Measurements from ENCODE around the gene C22orf42. TPM values are rescaled to one million over a fixed set of nuclear protein-coding genes. Genes with fewer than 3 reads are reported as not detected.

C22orf42 gene
- polyA plus RNA-seq, 1 donor (not counting 4 experiments of a cell fraction or from before 2014, with no cell fraction given) = not detected

DNA sequence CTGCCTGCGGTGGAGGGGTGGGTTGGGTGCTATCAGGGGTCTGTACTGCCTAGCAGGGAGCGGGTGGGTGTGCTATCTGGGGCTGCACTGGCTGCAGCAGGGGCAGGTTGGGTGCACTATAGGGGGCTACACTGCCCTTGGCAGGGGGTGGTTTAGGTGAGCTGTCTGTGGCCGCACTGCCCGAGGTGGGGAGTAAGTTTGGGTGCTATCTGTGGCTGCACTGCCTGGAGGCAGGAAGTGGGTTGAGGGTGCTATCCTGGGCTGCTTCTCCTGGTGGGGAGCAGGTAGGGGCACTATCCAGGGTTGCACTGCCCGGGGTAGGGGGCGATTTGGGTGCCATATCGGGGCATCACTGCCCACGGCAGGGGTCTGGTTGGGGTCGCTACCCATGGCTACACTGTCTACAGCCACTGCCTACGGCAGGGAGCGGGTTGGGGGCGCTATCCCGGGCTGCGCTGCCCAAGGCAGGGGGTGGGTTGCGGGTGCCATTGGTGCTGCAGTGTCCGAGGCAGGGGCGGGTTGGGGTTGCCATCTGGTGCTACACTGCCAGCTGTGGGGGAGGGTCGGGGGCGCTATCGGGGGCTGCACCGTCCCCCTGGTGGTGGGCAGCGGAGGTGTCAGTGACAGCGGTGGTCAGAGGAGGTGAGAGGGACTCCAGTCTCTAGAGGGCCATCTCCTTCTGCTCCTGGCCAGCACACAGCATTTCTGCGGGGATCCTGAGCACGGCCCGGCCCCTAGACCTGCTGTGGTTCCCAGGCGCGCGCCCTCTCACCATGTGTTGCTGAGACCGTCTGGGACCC, 47.1 kb upstream of the C22orf42 start:
- Histone ChIP-seq H3K4me1 (ENCODE audit: control insufficient read depth, extremely low read depth, insufficient read depth, low read length) (no peaks in the 10 kb centered on the region), H3K79me2 (ENCODE audit: control insufficient read depth, insufficient read depth, low read length) (no peaks in the 10 kb centered on the region), H3K27ac (ENCODE audit: control insufficient read depth, insufficient read depth, low read length) (no peak overlapping the region), H3K9me3 (ENCODE audit: control insufficient read depth, low read depth, low read length) (no peaks in the 10 kb centered on the region), H3K4me3 (ENCODE audit: control insufficient read depth in 2 of 3, extremely low read depth in 1 of 3, insufficient read depth in 2 of 3, low read depth in 1 of 3, low read length in 3 of 3) (no peak overlapping the region), H3K4me2 (ENCODE audit: control insufficient read depth, extremely low read depth, insufficient read depth, low read depth, low read length) (no peak overlapping the region), H3K9me1 (ENCODE audit: control insufficient read depth, extremely low read depth, insufficient read depth, low read length) (no peaks in the 10 kb centered on the region), H4K20me1 (ENCODE audit: control insufficient read depth, extremely low read depth, insufficient read depth, low read length) (no peaks in the 10 kb centered on the region), H3K36me3 (ENCODE audit: control insufficient read depth in 2 of 2, extremely low read depth in 1 of 2, insufficient read depth in 2 of 2, low read length in 2 of 2) (no peaks in the 10 kb centered on the region), H3K27me3 (ENCODE audit: control insufficient read depth, extremely low read depth, insufficient read depth, low read length) (peaks cover 16% of the 10 kb centered on the region), H2AFZ (ENCODE audit: control insufficient read depth, low read length) (no peak overlapping the region), H3K9ac (ENCODE audit: control insufficient read depth, extremely low read depth, insufficient read depth, low read length) (no peak overlapping the region)
- DNase-seq (ENCODE audit: low read depth, low spot score) = no peak
- dilution Hi-C loops (cut with MboI; ENCODE audit: extremely low pct_ligation_motif_present, low sequenced_read_pairs) = no loop called here
- FAIRE-seq = no peak
- TF ChIP-seq, protein P1, sequence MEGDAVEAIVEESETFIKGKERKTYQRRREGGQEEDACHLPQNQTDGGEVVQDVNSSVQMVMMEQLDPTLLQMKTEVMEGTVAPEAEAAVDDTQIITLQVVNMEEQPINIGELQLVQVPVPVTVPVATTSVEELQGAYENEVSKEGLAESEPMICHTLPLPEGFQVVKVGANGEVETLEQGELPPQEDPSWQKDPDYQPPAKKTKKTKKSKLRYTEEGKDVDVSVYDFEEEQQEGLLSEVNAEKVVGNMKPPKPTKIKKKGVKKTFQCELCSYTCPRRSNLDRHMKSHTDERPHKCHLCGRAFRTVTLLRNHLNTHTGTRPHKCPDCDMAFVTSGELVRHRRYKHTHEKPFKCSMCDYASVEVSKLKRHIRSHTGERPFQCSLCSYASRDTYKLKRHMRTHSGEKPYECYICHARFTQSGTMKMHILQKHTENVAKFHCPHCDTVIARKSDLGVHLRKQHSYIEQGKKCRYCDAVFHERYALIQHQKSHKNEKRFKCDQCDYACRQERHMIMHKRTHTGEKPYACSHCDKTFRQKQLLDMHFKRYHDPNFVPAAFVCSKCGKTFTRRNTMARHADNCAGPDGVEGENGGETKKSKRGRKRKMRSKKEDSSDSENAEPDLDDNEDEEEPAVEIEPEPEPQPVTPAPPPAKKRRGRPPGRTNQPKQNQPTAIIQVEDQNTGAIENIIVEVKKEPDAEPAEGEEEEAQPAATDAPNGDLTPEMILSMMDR (optimal IDR thresholded peaks at IDR 0.05 in 1 of 3, IDR thresholded peaks at IDR 0.05 in 1 of 3, conservative IDR thresholded peaks at IDR 0.05 in 1 of 3; ENCODE audit: extremely low read depth in 1 of 3, insufficient read depth in 2 of 3, low read length in 3 of 3) = no peak
- TF ChIP-seq EZH2 (IDR thresholded peaks at IDR 0.05; ENCODE audit: low read length) = no peak

DNA sequence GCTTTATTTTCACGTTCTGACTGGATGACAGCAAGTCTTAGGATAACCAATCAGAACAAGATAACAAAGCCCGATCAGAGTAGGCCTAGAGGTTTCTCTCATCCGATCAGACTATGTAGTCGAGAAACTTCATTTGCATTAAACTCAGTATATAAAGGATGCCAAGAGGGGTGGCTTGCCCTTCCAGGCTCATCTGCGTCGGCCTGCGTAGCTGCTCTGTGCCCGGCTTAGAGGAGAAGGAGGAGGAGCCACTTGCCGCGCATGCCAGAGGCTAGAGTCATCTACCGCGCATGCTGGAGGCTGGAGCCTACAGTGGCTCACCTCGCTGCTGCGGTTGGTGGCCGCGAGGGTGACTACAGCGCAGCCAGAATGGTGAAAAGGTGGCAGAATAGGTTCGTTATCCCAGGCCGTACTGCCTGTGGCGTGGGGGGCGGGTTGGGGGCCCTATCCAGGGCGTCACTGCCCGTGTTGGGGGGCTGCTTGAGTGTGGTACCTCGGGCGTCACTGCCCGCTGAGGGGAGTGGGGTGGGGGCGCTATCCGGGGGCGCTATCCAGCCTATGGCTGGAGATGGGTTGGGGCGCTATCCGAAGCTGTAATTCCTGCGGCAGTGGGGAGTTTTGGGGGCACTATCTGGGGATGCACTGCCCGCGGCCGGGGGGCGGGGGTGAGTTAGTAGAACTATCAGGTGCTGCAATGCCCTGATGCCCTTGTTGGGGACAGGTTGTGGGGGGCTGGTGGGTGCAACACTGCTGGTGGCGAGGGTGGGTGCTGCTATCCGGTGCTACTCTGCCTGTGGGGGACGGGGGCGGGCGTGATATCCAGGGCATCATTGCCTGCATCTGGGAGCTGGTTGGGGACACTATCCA, 46.0 kb upstream of the C22orf42 start, which contains the start of gene RFPL2:
Gene RFPL2, minus strand, starts transcription at position 218 of the 867 bp plus-strand sequence. CDS start 2,622 bp downstream, outside the sequence.
- H3K36me3 ChIP-seq (ENCODE audit: control insufficient read depth in 2 of 2, extremely low read depth in 1 of 2, insufficient read depth in 2 of 2, low read length in 2 of 2) = no peaks in the 10 kb centered on the region
- H3K27ac ChIP-seq (ENCODE audit: control insufficient read depth, insufficient read depth, low read length) = no peak within 1 kb of the TSS
- peaks cover 16% of the 10 kb centered on the region for H3K27me3 ChIP-seq (ENCODE audit: control insufficient read depth, extremely low read depth, insufficient read depth, low read length)
- no peaks in the 10 kb centered on the region for H3K79me2 ChIP-seq (ENCODE audit: control insufficient read depth, insufficient read depth, low read length)
- peak within 1 kb of the TSS in 1 of 3 experiments; percentile 13 for H3K4me3 ChIP-seq (ENCODE audit: control insufficient read depth in 2 of 3, extremely low read depth in 1 of 3, insufficient read depth in 2 of 3, low read depth in 1 of 3, low read length in 3 of 3)
- DNase-seq (ENCODE audit: low read depth, low spot score) (no peak), FAIRE-seq (no peak)
- no peaks in the 10 kb centered on the region for H3K9me3 ChIP-seq (ENCODE audit: control insufficient read depth, low read depth, low read length)
- dilution Hi-C loops (cut with MboI; ENCODE audit: extremely low pct_ligation_motif_present, low sequenced_read_pairs) = no loop called here
- no peak for TF ChIP-seq EZH2 (IDR thresholded peaks at IDR 0.05; ENCODE audit: low read length)
- TF ChIP-seq, protein P1 (optimal IDR thresholded peaks at IDR 0.05 in 1 of 3, IDR thresholded peaks at IDR 0.05 in 1 of 3, conservative IDR thresholded peaks at IDR 0.05 in 1 of 3; ENCODE audit: extremely low read depth in 1 of 3, insufficient read depth in 2 of 3, low read length in 3 of 3) = no peak
- H3K4me2 ChIP-seq (ENCODE audit: control insufficient read depth, extremely low read depth, insufficient read depth, low read depth, low read length) = peak within 1 kb of the TSS; percentile 45
- H3K4me1 ChIP-seq (ENCODE audit: control insufficient read depth, extremely low read depth, insufficient read depth, low read length) = no peaks in the 10 kb centered on the region
- H3K9ac ChIP-seq (ENCODE audit: control insufficient read depth, extremely low read depth, insufficient read depth, low read length) = no peak within 1 kb of the TSS
- H2AFZ ChIP-seq (ENCODE audit: control insufficient read depth, low read length) = no peak within 1 kb of the TSS
- H4K20me1 ChIP-seq (ENCODE audit: control insufficient read depth, extremely low read depth, insufficient read depth, low read length) = no peaks in the 10 kb centered on the region
- no peaks in the 10 kb centered on the region for H3K9me1 ChIP-seq (ENCODE audit: control insufficient read depth, extremely low read depth, insufficient read depth, low read length)

Data from keratinocyte (primary cell).